ENCODE results near the gene FZD1. TPM values are rescaled to one million over a fixed set of nuclear protein-coding genes. Genes with fewer than 3 reads are reported as not detected.

Gene FZD1
- polyA plus RNA-seq, 1 donor from 2014 or later: 2.9 TPM

DNA sequence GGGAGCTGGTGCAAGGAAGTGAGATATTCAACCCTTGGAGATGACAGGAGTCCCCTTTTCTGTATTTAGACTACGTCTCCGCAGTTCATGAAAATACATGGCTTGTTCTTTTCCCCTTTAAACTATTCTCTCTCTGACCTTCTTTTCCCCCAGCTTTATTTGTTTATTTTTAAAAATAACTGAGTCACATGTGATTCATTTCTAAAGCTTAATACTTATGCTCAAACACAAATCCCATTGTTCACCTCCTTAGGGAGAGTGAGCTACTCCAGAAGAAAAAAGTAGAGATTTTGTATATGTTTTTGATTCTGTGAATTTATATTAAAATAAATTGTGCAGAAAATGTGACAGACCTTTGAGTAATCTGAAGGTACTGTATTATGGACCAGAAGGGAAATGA is 35.9 kb upstream of the FZD1 start:
- Histone ChIP-seq H3K4me3 (ENCODE audit: low read length) (no peak overlapping the region), H3F3A (ENCODE audit: insufficient read depth, low read length, poor library complexity, severe bottlenecking) (no peaks in the 10 kb centered on the region), H3K9me3 (ENCODE audit: low read length) (no peaks in the 10 kb centered on the region), H3K27ac (ENCODE audit: low read length) (no peak overlapping the region), H2AFZ (ENCODE audit: low read depth, low read length) (no peak overlapping the region), H3K4me2 (ENCODE audit: low read length) (no peak overlapping the region), H3K9ac (ENCODE audit: low read length) (no peak overlapping the region), H3K9me2 (ENCODE audit: insufficient read depth, low read length) (no peaks in the 10 kb centered on the region), H3K36me3 (ENCODE audit: insufficient read depth, low read length) (no peaks in the 10 kb centered on the region), H3K27me3 (ENCODE audit: insufficient read depth, low read depth, low read length) (no peaks in the 10 kb centered on the region), H3K79me2 (replicated peaks; ENCODE audit: insufficient read depth, low read length) (no peaks in the 10 kb centered on the region), H4K20me1 (ENCODE audit: insufficient read depth) (no peaks in the 10 kb centered on the region)
- TF ChIP-seq, protein P1, sequence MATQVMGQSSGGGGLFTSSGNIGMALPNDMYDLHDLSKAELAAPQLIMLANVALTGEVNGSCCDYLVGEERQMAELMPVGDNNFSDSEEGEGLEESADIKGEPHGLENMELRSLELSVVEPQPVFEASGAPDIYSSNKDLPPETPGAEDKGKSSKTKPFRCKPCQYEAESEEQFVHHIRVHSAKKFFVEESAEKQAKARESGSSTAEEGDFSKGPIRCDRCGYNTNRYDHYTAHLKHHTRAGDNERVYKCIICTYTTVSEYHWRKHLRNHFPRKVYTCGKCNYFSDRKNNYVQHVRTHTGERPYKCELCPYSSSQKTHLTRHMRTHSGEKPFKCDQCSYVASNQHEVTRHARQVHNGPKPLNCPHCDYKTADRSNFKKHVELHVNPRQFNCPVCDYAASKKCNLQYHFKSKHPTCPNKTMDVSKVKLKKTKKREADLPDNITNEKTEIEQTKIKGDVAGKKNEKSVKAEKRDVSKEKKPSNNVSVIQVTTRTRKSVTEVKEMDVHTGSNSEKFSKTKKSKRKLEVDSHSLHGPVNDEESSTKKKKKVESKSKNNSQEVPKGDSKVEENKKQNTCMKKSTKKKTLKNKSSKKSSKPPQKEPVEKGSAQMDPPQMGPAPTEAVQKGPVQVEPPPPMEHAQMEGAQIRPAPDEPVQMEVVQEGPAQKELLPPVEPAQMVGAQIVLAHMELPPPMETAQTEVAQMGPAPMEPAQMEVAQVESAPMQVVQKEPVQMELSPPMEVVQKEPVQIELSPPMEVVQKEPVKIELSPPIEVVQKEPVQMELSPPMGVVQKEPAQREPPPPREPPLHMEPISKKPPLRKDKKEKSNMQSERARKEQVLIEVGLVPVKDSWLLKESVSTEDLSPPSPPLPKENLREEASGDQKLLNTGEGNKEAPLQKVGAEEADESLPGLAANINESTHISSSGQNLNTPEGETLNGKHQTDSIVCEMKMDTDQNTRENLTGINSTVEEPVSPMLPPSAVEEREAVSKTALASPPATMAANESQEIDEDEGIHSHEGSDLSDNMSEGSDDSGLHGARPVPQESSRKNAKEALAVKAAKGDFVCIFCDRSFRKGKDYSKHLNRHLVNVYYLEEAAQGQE (IDR thresholded peaks at IDR 0.05; ENCODE audit: borderline replicate concordance): no peak
- TF ChIP-seq EZH2 (IDR thresholded peaks at IDR 0.05; ENCODE audit: borderline replicate concordance, insufficient read depth, low read length, poor library complexity, severe bottlenecking): no peak

DNA sequence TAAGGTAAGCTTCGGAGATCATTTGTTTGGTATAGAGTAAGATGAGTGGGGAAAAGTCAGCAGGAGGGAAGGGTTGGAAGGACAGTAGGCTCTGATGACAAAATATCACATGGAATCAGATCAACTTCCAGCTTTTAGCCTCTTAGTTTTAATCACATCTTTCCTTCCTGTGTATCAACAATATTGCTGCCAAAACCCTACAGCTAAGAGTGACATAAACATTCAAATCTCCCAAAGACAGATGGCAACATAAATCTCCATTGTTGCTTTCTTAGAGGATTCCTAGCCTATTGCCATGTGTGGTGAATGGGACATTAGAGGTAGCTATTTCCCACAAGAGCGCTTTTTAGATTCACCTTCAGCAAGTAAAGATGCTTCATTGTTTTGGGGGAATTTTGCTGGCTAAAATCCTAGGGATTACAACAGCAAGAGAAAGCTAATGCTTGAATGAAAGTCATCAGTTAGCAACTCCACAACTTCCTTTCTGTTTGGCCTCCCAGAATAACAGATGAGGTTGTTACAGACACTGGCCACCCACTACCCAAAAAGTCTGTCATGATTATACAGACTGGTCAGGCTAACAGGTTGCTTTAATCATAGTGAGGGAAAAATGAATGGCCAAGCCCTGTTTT is 35.2 kb upstream of the FZD1 start:
- Histone ChIP-seq H3K9me3 (ENCODE audit: low read length) (no peaks in the 10 kb centered on the region), H3K36me3 (ENCODE audit: insufficient read depth, low read length) (no peaks in the 10 kb centered on the region), H2AFZ (ENCODE audit: low read depth, low read length) (no peak overlapping the region), H3K9me2 (ENCODE audit: insufficient read depth, low read length) (no peaks in the 10 kb centered on the region), H3K9ac (ENCODE audit: low read length) (no peak overlapping the region), H3K4me2 (ENCODE audit: low read length) (no peak overlapping the region), H3K4me3 (ENCODE audit: low read length) (no peak overlapping the region), H3K79me2 (replicated peaks; ENCODE audit: insufficient read depth, low read length) (no peaks in the 10 kb centered on the region), H4K20me1 (ENCODE audit: insufficient read depth) (no peaks in the 10 kb centered on the region), H3F3A (ENCODE audit: insufficient read depth, low read length, poor library complexity, severe bottlenecking) (no peaks in the 10 kb centered on the region), H3K27ac (ENCODE audit: low read length) (no peak overlapping the region), H3K27me3 (ENCODE audit: insufficient read depth, low read depth, low read length) (no peaks in the 10 kb centered on the region)
- no peak for TF ChIP-seq MXI1 (conservative IDR thresholded peaks at IDR 0.05; ENCODE audit: poor library complexity, severe bottlenecking)
- TF ChIP-seq, protein P2, sequence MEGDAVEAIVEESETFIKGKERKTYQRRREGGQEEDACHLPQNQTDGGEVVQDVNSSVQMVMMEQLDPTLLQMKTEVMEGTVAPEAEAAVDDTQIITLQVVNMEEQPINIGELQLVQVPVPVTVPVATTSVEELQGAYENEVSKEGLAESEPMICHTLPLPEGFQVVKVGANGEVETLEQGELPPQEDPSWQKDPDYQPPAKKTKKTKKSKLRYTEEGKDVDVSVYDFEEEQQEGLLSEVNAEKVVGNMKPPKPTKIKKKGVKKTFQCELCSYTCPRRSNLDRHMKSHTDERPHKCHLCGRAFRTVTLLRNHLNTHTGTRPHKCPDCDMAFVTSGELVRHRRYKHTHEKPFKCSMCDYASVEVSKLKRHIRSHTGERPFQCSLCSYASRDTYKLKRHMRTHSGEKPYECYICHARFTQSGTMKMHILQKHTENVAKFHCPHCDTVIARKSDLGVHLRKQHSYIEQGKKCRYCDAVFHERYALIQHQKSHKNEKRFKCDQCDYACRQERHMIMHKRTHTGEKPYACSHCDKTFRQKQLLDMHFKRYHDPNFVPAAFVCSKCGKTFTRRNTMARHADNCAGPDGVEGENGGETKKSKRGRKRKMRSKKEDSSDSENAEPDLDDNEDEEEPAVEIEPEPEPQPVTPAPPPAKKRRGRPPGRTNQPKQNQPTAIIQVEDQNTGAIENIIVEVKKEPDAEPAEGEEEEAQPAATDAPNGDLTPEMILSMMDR (IDR thresholded peaks at IDR 0.05; ENCODE audit: poor library complexity, severe bottlenecking): no peak

DNA sequence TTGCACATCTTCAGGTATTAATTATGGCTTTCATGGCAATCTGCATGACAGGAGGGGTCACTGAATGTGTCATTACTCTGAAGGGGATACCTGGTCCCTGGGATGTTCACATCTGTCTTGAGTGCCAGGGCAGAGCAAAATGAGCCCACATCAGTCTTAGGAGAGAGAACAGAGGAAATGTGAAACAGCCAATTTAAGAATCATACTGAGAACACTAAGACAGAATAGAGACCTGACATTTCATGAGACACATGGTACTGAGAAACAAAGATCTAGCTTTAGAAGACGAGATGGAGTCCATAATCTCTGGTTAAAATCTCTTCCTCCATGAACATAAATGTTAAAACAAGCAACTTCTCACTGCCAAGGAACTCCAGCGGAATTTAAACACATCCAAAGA is 34.1 kb upstream of the FZD1 start:
- Histone ChIP-seq H3K9ac (ENCODE audit: low read length) (no peak overlapping the region), H3K79me2 (replicated peaks; ENCODE audit: insufficient read depth, low read length) (no peaks in the 10 kb centered on the region), H4K20me1 (ENCODE audit: insufficient read depth) (no peaks in the 10 kb centered on the region), H3K27ac (ENCODE audit: low read length) (no peak overlapping the region), H2AFZ (ENCODE audit: low read depth, low read length) (no peak overlapping the region), H3K9me2 (ENCODE audit: insufficient read depth, low read length) (no peaks in the 10 kb centered on the region), H3F3A (ENCODE audit: insufficient read depth, low read length, poor library complexity, severe bottlenecking) (no peaks in the 10 kb centered on the region), H3K4me3 (ENCODE audit: low read length) (no peak overlapping the region), H3K27me3 (ENCODE audit: insufficient read depth, low read depth, low read length) (no peaks in the 10 kb centered on the region), H3K4me2 (ENCODE audit: low read length) (no peak overlapping the region), H3K9me3 (ENCODE audit: low read length) (no peaks in the 10 kb centered on the region), H3K36me3 (ENCODE audit: insufficient read depth, low read length) (no peaks in the 10 kb centered on the region)
- no peak for TF ChIP-seq EZH2 (IDR thresholded peaks at IDR 0.05; ENCODE audit: borderline replicate concordance, insufficient read depth, low read length, poor library complexity, severe bottlenecking)
- no peak for TF ChIP-seq RAD21 (conservative IDR thresholded peaks at IDR 0.05)
- TF ChIP-seq SMC3 (conservative IDR thresholded peaks at IDR 0.05; ENCODE audit: poor library complexity): no peak
- TF ChIP-seq, protein P1 (IDR thresholded peaks at IDR 0.05; ENCODE audit: borderline replicate concordance): no peak
- no peak for TF ChIP-seq TAF1 (IDR thresholded peaks at IDR 0.05; ENCODE audit: low read depth)
- no peak for TF ChIP-seq POLR2AphosphoS5 (IDR thresholded peaks at IDR 0.05)
- no peak for TF ChIP-seq EP300 (conservative IDR thresholded peaks at IDR 0.05; ENCODE audit: poor library complexity, severe bottlenecking)
- TF ChIP-seq, protein P2 (IDR thresholded peaks at IDR 0.05; ENCODE audit: poor library complexity, severe bottlenecking): no peak
- TF ChIP-seq MXI1 (conservative IDR thresholded peaks at IDR 0.05; ENCODE audit: poor library complexity, severe bottlenecking): no peak

All from neural cell (in vitro differentiated cells).